Measurements from ENCODE around the gene NBEAL2. TPM values are rescaled to one million over a fixed set of nuclear protein-coding genes. Genes with fewer than 3 reads are reported as not detected.

NBEAL2 gene
- total RNA-seq, 2 donors from 2014 or later = 25.8 to 53.5 TPM

GRCh38 chr3:47047673-47048072 lies 68.2 kb downstream of the NBEAL2 start:
- TF ChIP-seq POLR2A (IDR thresholded peaks at IDR 0.05) = no peak
- TF ChIP-seq POLR2AphosphoS5 (IDR thresholded peaks at IDR 0.05) = no peak
- TF ChIP-seq CTCF (IDR thresholded peaks at IDR 0.05) = no peak
- H3K4me3 ChIP-seq = no peak overlapping the region
- H3K27me3 ChIP-seq (replicated peaks; ENCODE audit: insufficient read depth) = no peaks in the 10 kb centered on the region
- H3K4me1 ChIP-seq (replicated peaks) = no peaks in the 10 kb centered on the region
- intact Hi-C loops (cut with DNase I) = no loop called here
- DNase-seq (ENCODE audit: low spot score) = no peak
- no peak overlapping the region for H3K27ac ChIP-seq
- H3K9me3 ChIP-seq = no peaks in the 10 kb centered on the region
- H3K36me3 ChIP-seq = no peaks in the 10 kb centered on the region

GRCh38 chr3:47054412-47054811 lies 74.9 kb downstream of the NBEAL2 start:
- Histone ChIP-seq H3K4me1 (replicated peaks) (no peaks in the 10 kb centered on the region), H3K27ac (no peak overlapping the region), H3K9me3 (no peaks in the 10 kb centered on the region), H3K27me3 (replicated peaks; ENCODE audit: insufficient read depth) (no peaks in the 10 kb centered on the region), H3K36me3 (no peaks in the 10 kb centered on the region), H3K4me3 (no peak overlapping the region)
- intact Hi-C loops (cut with DNase I) = no loop called here
- no peak for DNase-seq (ENCODE audit: low spot score)
- TF ChIP-seq POLR2AphosphoS5 (IDR thresholded peaks at IDR 0.05) (no peak), POLR2A (IDR thresholded peaks at IDR 0.05) (no peak), CTCF (IDR thresholded peaks at IDR 0.05) (no peak)

- no peaks in the 10 kb centered on the region for H3K27me3 ChIP-seq (replicated peaks; ENCODE audit: insufficient read depth)
- no peak overlapping the region for H3K4me3 ChIP-seq
- no peaks in the 10 kb centered on the region for H3K36me3 ChIP-seq
- 94% methylated on average over 3 of the region's 3 CpGs for WGBS
- DNase-seq (ENCODE audit: low spot score) = no peak
- H3K27ac ChIP-seq = no peak overlapping the region
- intact Hi-C loops (cut with DNase I) = no loop called here
- H3K4me1 ChIP-seq (replicated peaks) = no peaks in the 10 kb centered on the region
- no peaks in the 10 kb centered on the region for H3K9me3 ChIP-seq
- TF ChIP-seq CTCF (IDR thresholded peaks at IDR 0.05) = no peak
Observed at GRCh38 chr3:47056705-47057104, 77.2 kb downstream of the NBEAL2 start.

- no peaks in the 10 kb centered on the region for H3K9me3 ChIP-seq
- no peaks in the 10 kb centered on the region for H3K27me3 ChIP-seq (replicated peaks; ENCODE audit: insufficient read depth)
- no peaks in the 10 kb centered on the region for H3K4me1 ChIP-seq (replicated peaks)
- WGBS = 87% methylated on average over 6 of the region's 6 CpGs
- H3K36me3 ChIP-seq = no peaks in the 10 kb centered on the region
- H3K4me3 ChIP-seq = no peak overlapping the region
- no peak for TF ChIP-seq POLR2AphosphoS5 (IDR thresholded peaks at IDR 0.05)
- TF ChIP-seq POLR2A (IDR thresholded peaks at IDR 0.05) = no peak
- TF ChIP-seq CTCF (IDR thresholded peaks at IDR 0.05) = no peak
- intact Hi-C loops (cut with DNase I) = no loop called here
- DNase-seq (ENCODE audit: low spot score) = no peak
- H3K27ac ChIP-seq = no peak overlapping the region
Observed at GRCh38 chr3:47057212-47057671, 77.8 kb downstream of the NBEAL2 start.

Small RNA genes lying within 50 kb of the gene (small RNA-seq; reads per million reads assigned to genes)
- 0 reads per million in 2 donors for gene MRPL57P3

Other genes with a start within 250 kb of the NBEAL2 start
- gene MYL3, start 116.2 kb upstream of the NBEAL2 start, total RNA-seq = 1 to 10 TPM in 1 of 2 donors, not detected in 1; 1.9 TPM
- 10 to 100 TPM in 1 of 2 donors, 1 to 10 TPM in 1; 1.3 to 10.8 TPM for gene PTH1R, start 101.9 kb upstream of the NBEAL2 start, total RNA-seq
- 10 to 100 TPM; 34.6 to 78.7 TPM for gene CCDC12, start 2.9 kb upstream of the NBEAL2 start, total RNA-seq
- gene SETD2, start 184.4 kb downstream of the NBEAL2 start, total RNA-seq = 10 to 100 TPM; 49.8 to 56.2 TPM